Esophagus muscularis mucosa (tissue), 4 donors: ENCODE measurements around the gene PLET1.

Experiments
- CTCF ChIP-seq, 3 experiments: fragments of 200-600 bp in 2 of 3; fragments of 450-650 bp in 1 of 3; sonication (generic) in 2 of 3; IDR thresholded peaks; one replicate each; pipeline ENCODE4 v1.5.1; 2017 to 2019; ENCODE audit warnings: antibody characterized with exemption in 3 of 3, mild to moderate bottlenecking in 2 of 3, moderate library complexity in 1 of 3
- EP300 ChIP-seq: sonication (generic); formaldehyde crosslinking; IDR thresholded peaks from one replicate; pipeline ENCODE4 v1.6.1; 2017; ENCODE audit warnings: antibody characterized with exemption
- POLR2A ChIP-seq: fragments of 450-650 bp; IDR thresholded peaks from one replicate; pipeline ENCODE4 v1.6.1; 2017; ENCODE audit warnings: antibody characterized with exemption, moderate library complexity, mild to moderate bottlenecking, low read depth
- POLR2AphosphoS5 ChIP-seq, 2 donors: sonication (generic); formaldehyde crosslinking; IDR thresholded peaks; one replicate each; pipeline ENCODE4 v1.6.1; 2017; ENCODE audit warnings: antibody characterized with exemption in 2 of 2

DNA sequence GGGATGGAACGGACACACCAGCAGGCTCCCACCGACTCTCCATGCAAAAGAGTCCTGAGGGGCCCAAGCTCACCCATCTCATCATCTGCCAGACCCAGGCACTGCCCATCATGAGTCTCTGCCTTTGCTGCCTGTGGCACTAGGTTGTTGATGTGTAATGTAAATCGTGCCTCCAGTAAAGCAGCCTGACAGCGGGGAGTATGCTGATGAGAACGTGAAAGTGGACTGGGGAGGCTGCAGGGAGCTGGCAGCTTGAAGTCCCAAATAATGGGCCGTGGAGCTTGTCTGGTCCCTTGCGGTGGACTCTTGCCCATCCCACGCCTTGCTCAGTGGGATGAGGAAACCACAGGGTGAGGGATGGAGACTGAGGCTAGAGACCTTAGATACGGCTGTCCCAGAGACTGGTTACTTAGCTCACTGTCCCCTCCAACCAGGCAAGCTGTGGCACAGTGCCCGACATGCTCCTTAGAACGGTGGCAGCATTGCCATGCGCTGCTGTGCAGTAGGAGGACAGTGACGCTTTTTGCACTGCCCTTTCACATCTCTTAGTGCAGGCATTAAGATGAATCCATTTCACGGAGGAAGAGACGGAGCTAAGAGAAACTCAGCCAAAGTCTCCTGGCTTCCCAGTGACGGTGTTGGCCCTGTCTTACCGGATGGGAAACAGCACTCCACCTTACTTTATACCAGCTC lies 39.6 kb upstream of the PLET1 start:
- TF ChIP-seq POLR2AphosphoS5 (IDR thresholded peaks at IDR 0.05): no peak
- no peak for TF ChIP-seq CTCF (IDR thresholded peaks at IDR 0.05)
- TF ChIP-seq POLR2A: no peak
- no peak for TF ChIP-seq EP300
